ENCODE results near the gene ACIN1.

GRCh38 chr14:23078692-23079116, 16.2 kb downstream of the ACIN1 start:
- no peak for TF ChIP-seq CTCF (IDR thresholded peaks at IDR 0.05)
- no peak for TF ChIP-seq POLR2A (IDR thresholded peaks at IDR 0.05)
- TF ChIP-seq POLR2AphosphoS5 (IDR thresholded peaks at IDR 0.05) = no peak
- no peak for TF ChIP-seq EP300 (IDR thresholded peaks at IDR 0.05)
